ENCODE data around the gene MCHR1. TPM values are rescaled to one million over a fixed set of nuclear protein-coding genes. Genes with fewer than 3 reads are reported as not detected.

The MCHR1 gene
- polyA plus RNA-seq, 1 of the 3 experiments (the other 2 are of a cell fraction), result 0.33 TPM

DNA sequence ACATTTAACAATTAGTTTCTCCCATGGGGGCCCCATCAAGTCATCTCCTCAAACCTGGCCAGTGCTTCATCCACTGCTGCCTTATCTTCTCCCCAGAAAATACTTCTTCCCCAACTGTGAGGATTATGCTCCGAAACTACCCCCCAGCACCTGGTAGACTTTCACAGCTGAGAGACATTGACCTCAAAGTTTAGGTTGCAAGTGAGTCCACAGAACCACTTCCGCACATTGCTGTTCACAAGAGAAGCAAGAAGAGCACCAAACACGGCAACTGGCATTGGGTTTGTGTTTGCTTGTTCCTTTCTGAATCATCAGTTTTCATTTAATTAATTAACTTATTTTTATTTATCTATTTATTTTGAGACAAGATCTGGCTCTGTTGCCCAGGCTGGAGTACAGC is 6.1 kb downstream of the MCHR1 start:
- no peak for TF ChIP-seq SIN3A (IDR thresholded peaks at IDR 0.05; ENCODE audit: borderline replicate concordance, low read depth, low read length)
- TF ChIP-seq, protein P1, sequence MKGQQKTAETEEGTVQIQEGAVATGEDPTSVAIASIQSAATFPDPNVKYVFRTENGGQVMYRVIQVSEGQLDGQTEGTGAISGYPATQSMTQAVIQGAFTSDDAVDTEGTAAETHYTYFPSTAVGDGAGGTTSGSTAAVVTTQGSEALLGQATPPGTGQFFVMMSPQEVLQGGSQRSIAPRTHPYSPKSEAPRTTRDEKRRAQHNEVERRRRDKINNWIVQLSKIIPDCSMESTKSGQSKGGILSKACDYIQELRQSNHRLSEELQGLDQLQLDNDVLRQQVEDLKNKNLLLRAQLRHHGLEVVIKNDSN (IDR thresholded peaks at IDR 0.05; ENCODE audit: borderline replicate concordance, low read depth), result no peak
- no peak for TF ChIP-seq TCF12 (IDR thresholded peaks at IDR 0.05)
- TF ChIP-seq, protein P2, sequence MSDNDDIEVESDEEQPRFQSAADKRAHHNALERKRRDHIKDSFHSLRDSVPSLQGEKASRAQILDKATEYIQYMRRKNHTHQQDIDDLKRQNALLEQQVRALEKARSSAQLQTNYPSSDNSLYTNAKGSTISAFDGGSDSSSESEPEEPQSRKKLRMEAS (IDR thresholded peaks at IDR 0.05; ENCODE audit: low read depth), result no peak
- TF ChIP-seq YY1 (IDR thresholded peaks at IDR 0.05; ENCODE audit: low read depth), result no peak
- TF ChIP-seq, protein P3, sequence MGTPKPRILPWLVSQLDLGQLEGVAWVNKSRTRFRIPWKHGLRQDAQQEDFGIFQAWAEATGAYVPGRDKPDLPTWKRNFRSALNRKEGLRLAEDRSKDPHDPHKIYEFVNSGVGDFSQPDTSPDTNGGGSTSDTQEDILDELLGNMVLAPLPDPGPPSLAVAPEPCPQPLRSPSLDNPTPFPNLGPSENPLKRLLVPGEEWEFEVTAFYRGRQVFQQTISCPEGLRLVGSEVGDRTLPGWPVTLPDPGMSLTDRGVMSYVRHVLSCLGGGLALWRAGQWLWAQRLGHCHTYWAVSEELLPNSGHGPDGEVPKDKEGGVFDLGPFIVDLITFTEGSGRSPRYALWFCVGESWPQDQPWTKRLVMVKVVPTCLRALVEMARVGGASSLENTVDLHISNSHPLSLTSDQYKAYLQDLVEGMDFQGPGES (IDR thresholded peaks at IDR 0.05; ENCODE audit: low read depth, low read length), result no peak
- TF ChIP-seq, protein P4, sequence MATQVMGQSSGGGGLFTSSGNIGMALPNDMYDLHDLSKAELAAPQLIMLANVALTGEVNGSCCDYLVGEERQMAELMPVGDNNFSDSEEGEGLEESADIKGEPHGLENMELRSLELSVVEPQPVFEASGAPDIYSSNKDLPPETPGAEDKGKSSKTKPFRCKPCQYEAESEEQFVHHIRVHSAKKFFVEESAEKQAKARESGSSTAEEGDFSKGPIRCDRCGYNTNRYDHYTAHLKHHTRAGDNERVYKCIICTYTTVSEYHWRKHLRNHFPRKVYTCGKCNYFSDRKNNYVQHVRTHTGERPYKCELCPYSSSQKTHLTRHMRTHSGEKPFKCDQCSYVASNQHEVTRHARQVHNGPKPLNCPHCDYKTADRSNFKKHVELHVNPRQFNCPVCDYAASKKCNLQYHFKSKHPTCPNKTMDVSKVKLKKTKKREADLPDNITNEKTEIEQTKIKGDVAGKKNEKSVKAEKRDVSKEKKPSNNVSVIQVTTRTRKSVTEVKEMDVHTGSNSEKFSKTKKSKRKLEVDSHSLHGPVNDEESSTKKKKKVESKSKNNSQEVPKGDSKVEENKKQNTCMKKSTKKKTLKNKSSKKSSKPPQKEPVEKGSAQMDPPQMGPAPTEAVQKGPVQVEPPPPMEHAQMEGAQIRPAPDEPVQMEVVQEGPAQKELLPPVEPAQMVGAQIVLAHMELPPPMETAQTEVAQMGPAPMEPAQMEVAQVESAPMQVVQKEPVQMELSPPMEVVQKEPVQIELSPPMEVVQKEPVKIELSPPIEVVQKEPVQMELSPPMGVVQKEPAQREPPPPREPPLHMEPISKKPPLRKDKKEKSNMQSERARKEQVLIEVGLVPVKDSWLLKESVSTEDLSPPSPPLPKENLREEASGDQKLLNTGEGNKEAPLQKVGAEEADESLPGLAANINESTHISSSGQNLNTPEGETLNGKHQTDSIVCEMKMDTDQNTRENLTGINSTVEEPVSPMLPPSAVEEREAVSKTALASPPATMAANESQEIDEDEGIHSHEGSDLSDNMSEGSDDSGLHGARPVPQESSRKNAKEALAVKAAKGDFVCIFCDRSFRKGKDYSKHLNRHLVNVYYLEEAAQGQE (IDR thresholded peaks at IDR 0.05; ENCODE audit: low read depth, low read length), result no peak
- TF ChIP-seq EZH2phosphoT487 (IDR thresholded peaks at IDR 0.05; ENCODE audit: borderline replicate concordance, low read depth), result no peak
- no peak for TF ChIP-seq JUND (IDR thresholded peaks at IDR 0.05)
- no peak for TF ChIP-seq FOXJ3 (CRISPR knock-in tag; IDR thresholded peaks at IDR 0.05)
- no peak for TF ChIP-seq ELF1 (IDR thresholded peaks at IDR 0.05)
- no peak for TF ChIP-seq NFIC (IDR thresholded peaks at IDR 0.05; ENCODE audit: borderline replicate concordance)
- TF ChIP-seq, protein P5, sequence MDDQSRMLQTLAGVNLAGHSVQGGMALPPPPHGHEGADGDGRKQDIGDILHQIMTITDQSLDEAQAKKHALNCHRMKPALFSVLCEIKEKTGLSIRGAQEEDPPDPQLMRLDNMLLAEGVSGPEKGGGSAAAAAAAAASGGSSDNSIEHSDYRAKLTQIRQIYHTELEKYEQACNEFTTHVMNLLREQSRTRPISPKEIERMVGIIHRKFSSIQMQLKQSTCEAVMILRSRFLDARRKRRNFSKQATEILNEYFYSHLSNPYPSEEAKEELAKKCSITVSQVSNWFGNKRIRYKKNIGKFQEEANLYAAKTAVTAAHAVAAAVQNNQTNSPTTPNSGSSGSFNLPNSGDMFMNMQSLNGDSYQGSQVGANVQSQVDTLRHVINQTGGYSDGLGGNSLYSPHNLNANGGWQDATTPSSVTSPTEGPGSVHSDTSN (IDR thresholded peaks at IDR 0.05), result no peak
- H3K9me3 ChIP-seq, result no peaks in the 10 kb centered on the region
- POLR2A ChIA-PET, result no interaction called here

More for the DNA sequence above, 6.1 kb downstream of the MCHR1 start:
- Histone ChIP-seq H3K27ac (ENCODE audit: low read depth in 2 of 2, low read length in 1 of 2) (no peak overlapping the region), H3K9me2 (no peaks in the 10 kb centered on the region), H3K27me3 (ENCODE audit: insufficient read depth) (no peaks in the 10 kb centered on the region), H3K79me2 (ENCODE audit: insufficient read depth) (no peaks in the 10 kb centered on the region), H3K9ac (no peak overlapping the region), H3K4me2 (no peak overlapping the region), H4K20me1 (ENCODE audit: insufficient read depth) (no peaks in the 10 kb centered on the region), H2AFZ (ENCODE audit: low read depth) (no peak overlapping the region), H3K4me3 (ENCODE audit: low read depth in 2 of 2, low read length in 1 of 2) (no peak overlapping the region), H3K4me1 (ENCODE audit: control insufficient read depth in 1 of 2, insufficient read depth in 2 of 2, low read depth in 1 of 2, low read length in 1 of 2) (peaks cover 0 to 5% of the 10 kb centered on the region in 2 experiments; a peak in 2 of 4 replicates), H3F3A (replicated peaks; ENCODE audit: insufficient read depth) (no peaks in the 10 kb centered on the region), H3K36me3 (replicated peaks in 1 of 2; ENCODE audit: control insufficient read depth in 1 of 2, insufficient read depth in 2 of 2, low read length in 1 of 2) (no peaks in the 10 kb centered on the region)
- CTCF ChIA-PET, result interaction anchor here (0.9 to 4.5 kb wide), 3 partner anchors 23 to 248 kb away, joined by 3 to 41 read pairs (median 4); no protein-coding TSS in a partner anchor
- DNase-seq, result no peak
- 92% methylated on average over 3 of the region's 3 CpGs for WGBS (ENCODE audit: low lambda C conversion rate)

Data from SK-N-SH (cell line).